Mesendoderm (in vitro differentiated cells): ENCODE measurements around the gene KIF6.

Source experiments
- DNase-seq: peaks from one replicate; pipeline ENCODE4 v3.0.0; 2013
- H2AK5ac ChIP-seq: 2 replicates; pipeline ENCODE4 v1.6.1; 2013; ENCODE audit warnings: low read length, inconsistent platforms
- H2BK120ac ChIP-seq: 2 replicates; pipeline ENCODE4 v1.6.1; 2013; ENCODE audit warnings: low read depth, mild to moderate bottlenecking, low read length, moderate library complexity, mixed read lengths
- H2BK15ac ChIP-seq: replicated peaks from 2 replicates; pipeline ENCODE4 v1.6.1; 2013; ENCODE audit warnings: low read depth, mild to moderate bottlenecking, moderate library complexity
- H2BK5ac ChIP-seq: 2 replicates; pipeline ENCODE4 v1.6.1; 2013; ENCODE audit warnings: low read length, inconsistent platforms
- H3K18ac ChIP-seq: 2 replicates; pipeline ENCODE4 v1.6.1; 2013; ENCODE audit warnings: mild to moderate bottlenecking, low read length, mixed read lengths
- H3K23ac ChIP-seq: one replicate; pipeline ENCODE4 v1.6.1; 2013; ENCODE audit warnings: low read length
- H3K27ac ChIP-seq: 2 replicates; pipeline ENCODE4 v1.5.1; 2013; ENCODE audit warnings: low read depth, mild to moderate bottlenecking, inconsistent platforms, low read length, moderate library complexity
- H3K27me3 ChIP-seq: 2 replicates; pipeline ENCODE4 v1.6.1; 2013; ENCODE audit warnings: low read length, control low read depth, mild to moderate bottlenecking, inconsistent platforms; ENCODE audit not compliant: insufficient read depth, poor library complexity
- H3K36me3 ChIP-seq: 2 replicates; pipeline ENCODE4 v1.6.1; 2013; ENCODE audit warnings: low read length, inconsistent platforms; ENCODE audit not compliant: control insufficient read depth, insufficient read depth
- H3K4ac ChIP-seq: one replicate; pipeline ENCODE4 v1.6.1; 2013; ENCODE audit warnings: low read depth, mild to moderate bottlenecking, low read length, moderate library complexity
- H3K4me1 ChIP-seq: 2 replicates; pipeline ENCODE4 v1.6.1; 2013; ENCODE audit warnings: low read depth, low read length, inconsistent platforms; ENCODE audit not compliant: control insufficient read depth
- H3K4me2 ChIP-seq: 2 replicates; pipeline ENCODE4 v1.6.1; 2013; ENCODE audit warnings: low read length
- H3K4me3 ChIP-seq: 2 replicates; pipeline ENCODE4 v1.5.1; 2013; ENCODE audit warnings: mild to moderate bottlenecking, low read length
- H3K56ac ChIP-seq: one replicate; pipeline ENCODE4 v1.6.1; 2013; ENCODE audit warnings: low read length
- H3K79me1 ChIP-seq: 2 replicates; pipeline ENCODE4 v1.6.1; 2013; ENCODE audit warnings: low read length, inconsistent platforms
- H3K79me2 ChIP-seq: 2 replicates; pipeline ENCODE4 v1.6.1; 2013; ENCODE audit warnings: mild to moderate bottlenecking, low read length; ENCODE audit not compliant: control insufficient read depth, insufficient read depth
- H3K9ac ChIP-seq: 2 replicates; pipeline ENCODE4 v1.6.1; 2013; ENCODE audit warnings: low read length, inconsistent platforms
- H4K5ac ChIP-seq: one replicate; pipeline ENCODE4 v1.6.1; 2013; ENCODE audit warnings: low read length
- H4K8ac ChIP-seq: one replicate; pipeline ENCODE4 v1.6.1; 2013; ENCODE audit warnings: low read depth, mild to moderate bottlenecking, control low read depth, low read length, moderate library complexity
- WGBS: extraction: QIAGEN DNeasy Blood & Tissue Kit; methylation state at CpG from one replicate; pipeline ENCODE4 v1.1.7; 2013; ENCODE audit warnings: low lambda C conversion rate, missing lambda C conversion rate; ENCODE audit not compliant: insufficient coverage; ENCODE audit errors: extremely low coverage; 5-methylcytosine and 5-hydroxymethylcytosine counted together

The KIF6 gene

GRCh38 chr6:39520411-39520810 lies 204.8 kb downstream of the KIF6 start:
- no peak overlapping the region for H4K8ac ChIP-seq
- no peak overlapping the region for H2AK5ac ChIP-seq
- H3K79me1 ChIP-seq = no peaks in the 10 kb centered on the region
- no peaks in the 10 kb centered on the region for H3K36me3 ChIP-seq
- no peak overlapping the region for H2BK5ac ChIP-seq
- no peak overlapping the region for H3K9ac ChIP-seq
- no peak overlapping the region for H4K5ac ChIP-seq
- H3K4me2 ChIP-seq = no peak overlapping the region
- WGBS = no CpG with 5 or more reads among the region's 5 CpGs
- no peak overlapping the region for H3K18ac ChIP-seq
- H2BK120ac ChIP-seq = no peak overlapping the region
- H3K23ac ChIP-seq = no peak overlapping the region
- no peak for DNase-seq
- no peak overlapping the region for H3K56ac ChIP-seq
- H3K27ac ChIP-seq = no peak overlapping the region
- no peak overlapping the region for H3K4me3 ChIP-seq
- no peaks in the 10 kb centered on the region for H3K79me2 ChIP-seq
- no peaks in the 10 kb centered on the region for H3K27me3 ChIP-seq
- H3K4me1 ChIP-seq = no peaks in the 10 kb centered on the region
- H2BK15ac ChIP-seq = no peak overlapping the region
- no peak overlapping the region for H3K4ac ChIP-seq

GRCh38 chr6:39518221-39518620 lies 207.0 kb downstream of the KIF6 start:
- Histone ChIP-seq H2BK5ac (no peak overlapping the region), H3K9ac (no peak overlapping the region), H3K36me3 (no peaks in the 10 kb centered on the region), H2BK120ac (no peak overlapping the region), H3K27me3 (no peaks in the 10 kb centered on the region), H3K4me3 (no peak overlapping the region), H2BK15ac (no peak overlapping the region), H3K56ac (no peak overlapping the region), H3K27ac (no peak overlapping the region), H3K23ac (no peak overlapping the region), H3K4me2 (no peak overlapping the region), H2AK5ac (no peak overlapping the region), H3K79me2 (no peaks in the 10 kb centered on the region), H3K4me1 (no peaks in the 10 kb centered on the region), H4K5ac (no peak overlapping the region), H4K8ac (no peak overlapping the region), H3K4ac (no peak overlapping the region), H3K18ac (no peak overlapping the region), H3K79me1 (no peaks in the 10 kb centered on the region)
- no peak for DNase-seq
- no CpG with 5 or more reads among the region's 2 CpGs for WGBS

- no peak overlapping the region for H3K23ac ChIP-seq
- no peak overlapping the region for H2BK15ac ChIP-seq
- no peak overlapping the region for H3K9ac ChIP-seq
- no peak overlapping the region for H2AK5ac ChIP-seq
- no peak overlapping the region for H3K4ac ChIP-seq
- H3K27ac ChIP-seq = no peak overlapping the region
- no peaks in the 10 kb centered on the region for H3K27me3 ChIP-seq
- H3K4me3 ChIP-seq = no peak overlapping the region
- WGBS = no CpG with 5 or more reads among the region's 1 CpG
- no peak overlapping the region for H2BK5ac ChIP-seq
- no peak overlapping the region for H3K56ac ChIP-seq
- no peak overlapping the region for H4K8ac ChIP-seq
- H3K4me2 ChIP-seq = no peak overlapping the region
- no peaks in the 10 kb centered on the region for H3K4me1 ChIP-seq
- no peaks in the 10 kb centered on the region for H3K79me1 ChIP-seq
- H3K36me3 ChIP-seq = no peaks in the 10 kb centered on the region
- no peak overlapping the region for H2BK120ac ChIP-seq
- no peak for DNase-seq
- H3K79me2 ChIP-seq = no peaks in the 10 kb centered on the region
- H3K18ac ChIP-seq = no peak overlapping the region
- no peak overlapping the region for H4K5ac ChIP-seq
Observed at GRCh38 chr6:39517756-39518155, 207.5 kb downstream of the KIF6 start.

- Histone ChIP-seq H3K4ac (no peak overlapping the region), H3K56ac (no peak overlapping the region), H3K79me2 (no peaks in the 10 kb centered on the region), H2BK120ac (no peak overlapping the region), H3K18ac (no peak overlapping the region), H4K5ac (no peak overlapping the region), H2BK5ac (no peak overlapping the region), H4K8ac (no peak overlapping the region), H3K27me3 (no peaks in the 10 kb centered on the region), H2BK15ac (no peak overlapping the region), H3K27ac (no peak overlapping the region), H3K36me3 (no peaks in the 10 kb centered on the region), H3K23ac (no peak overlapping the region), H3K4me3 (no peak overlapping the region), H3K9ac (no peak overlapping the region), H3K4me2 (no peak overlapping the region), H2AK5ac (no peak overlapping the region), H3K79me1 (no peaks in the 10 kb centered on the region), H3K4me1 (no peaks in the 10 kb centered on the region)
- DNase-seq = no peak
Observed at GRCh38 chr6:39516471-39516870, 208.7 kb downstream of the KIF6 start.

GRCh38 chr6:39515471-39515870 lies 209.7 kb downstream of the KIF6 start:
- Histone ChIP-seq H3K4me2 (no peak overlapping the region), H2BK15ac (no peak overlapping the region), H3K27ac (no peak overlapping the region), H3K79me2 (no peaks in the 10 kb centered on the region), H4K8ac (no peak overlapping the region), H3K23ac (no peak overlapping the region), H3K4me3 (no peak overlapping the region), H4K5ac (no peak overlapping the region), H2BK5ac (no peak overlapping the region), H3K4me1 (no peaks in the 10 kb centered on the region), H3K9ac (no peak overlapping the region), H3K56ac (no peak overlapping the region), H3K79me1 (no peaks in the 10 kb centered on the region), H3K18ac (no peak overlapping the region), H3K27me3 (no peaks in the 10 kb centered on the region), H2BK120ac (no peak overlapping the region), H2AK5ac (no peak overlapping the region), H3K36me3 (no peaks in the 10 kb centered on the region), H3K4ac (no peak overlapping the region)
- DNase-seq = no peak
- WGBS = no CpG with 5 or more reads among the region's 4 CpGs

GRCh38 chr6:39515006-39515405 lies 210.2 kb downstream of the KIF6 start:
- no CpG with 5 or more reads among the region's 3 CpGs for WGBS
- Histone ChIP-seq H3K36me3 (no peaks in the 10 kb centered on the region), H3K79me1 (no peaks in the 10 kb centered on the region), H3K18ac (no peak overlapping the region), H3K27me3 (no peaks in the 10 kb centered on the region), H3K4me2 (no peak overlapping the region), H4K8ac (no peak overlapping the region), H2BK15ac (no peak overlapping the region), H2BK120ac (no peak overlapping the region), H3K23ac (no peak overlapping the region), H2AK5ac (no peak overlapping the region), H3K27ac (no peak overlapping the region), H3K4me1 (no peaks in the 10 kb centered on the region), H3K56ac (no peak overlapping the region), H3K9ac (no peak overlapping the region), H3K4ac (no peak overlapping the region), H2BK5ac (no peak overlapping the region), H4K5ac (no peak overlapping the region), H3K79me2 (no peaks in the 10 kb centered on the region), H3K4me3 (no peak overlapping the region)
- DNase-seq = no peak
